ENCODE results near the gene ERGIC1. TPM values are rescaled to one million over a fixed set of nuclear protein-coding genes. Genes with fewer than 3 reads are reported as not detected.

The ERGIC1 gene
- total RNA-seq, 1 donor = 243 TPM

- no peak for DNase-seq (ENCODE audit: low read depth in 2 of 3, low spot score in 2 of 3)
Measured at GRCh38 chr5:172897481-172898217, 63.6 kb downstream of the ERGIC1 start.

GRCh38 chr5:172898218-172898842 lies 64.3 kb downstream of the ERGIC1 start:
- DNase-seq (ENCODE audit: low read depth in 2 of 3, low spot score in 2 of 3) = no peak

- no peak for DNase-seq (ENCODE audit: low read depth in 2 of 3, low spot score in 2 of 3)
Measured at GRCh38 chr5:172898843-172899369, 64.9 kb downstream of the ERGIC1 start.

- no peak for DNase-seq (ENCODE audit: low read depth in 2 of 3, low spot score in 2 of 3)
Measured at GRCh38 chr5:172899436-172899835, 65.4 kb downstream of the ERGIC1 start.

GRCh38 chr5:172901012-172901780 lies 67.1 kb downstream of the ERGIC1 start:
- DNase-seq (ENCODE audit: low read depth in 2 of 3, low spot score in 2 of 3) = peak in 2 of 3 donors; percentile 57 to 62

GRCh38 chr5:172901788-172902496 lies 67.9 kb downstream of the ERGIC1 start:
- no peak for DNase-seq (ENCODE audit: low read depth in 2 of 3, low spot score in 2 of 3)

- no peak for DNase-seq (ENCODE audit: low read depth in 2 of 3, low spot score in 2 of 3)
Measured at GRCh38 chr5:172902497-172903472, 68.7 kb downstream of the ERGIC1 start.

GRCh38 chr5:172903790-172904189 lies 69.7 kb downstream of the ERGIC1 start:
- peak in 1 of 3 donors; percentile 42 for DNase-seq (ENCODE audit: low read depth in 2 of 3, low spot score in 2 of 3)

- no peak for DNase-seq (ENCODE audit: low read depth in 2 of 3, low spot score in 2 of 3)
Measured at GRCh38 chr5:172904312-172904642, 70.2 kb downstream of the ERGIC1 start.

- peak in 1 of 3 donors; percentile 20 for DNase-seq (ENCODE audit: low read depth in 2 of 3, low spot score in 2 of 3)
Measured at GRCh38 chr5:172904643-172905345, 70.7 kb downstream of the ERGIC1 start.

GRCh38 chr5:172905346-172906140 lies 71.5 kb downstream of the ERGIC1 start:
- DNase-seq (ENCODE audit: low read depth in 2 of 3, low spot score in 2 of 3) = no peak

- DNase-seq (ENCODE audit: low read depth in 2 of 3, low spot score in 2 of 3) = no peak
Measured at GRCh38 chr5:172906436-172906835, 72.4 kb downstream of the ERGIC1 start.

GRCh38 chr5:172906888-172907287 lies 72.8 kb downstream of the ERGIC1 start:
- DNase-seq (ENCODE audit: low read depth in 2 of 3, low spot score in 2 of 3) = no peak

- DNase-seq (ENCODE audit: low read depth in 2 of 3, low spot score in 2 of 3) = no peak
Measured at GRCh38 chr5:172907657-172908056, 73.6 kb downstream of the ERGIC1 start.

- DNase-seq (ENCODE audit: low read depth in 2 of 3, low spot score in 2 of 3) = no peak
Measured at GRCh38 chr5:172908662-172909061, 74.6 kb downstream of the ERGIC1 start.

GRCh38 chr5:172909931-172910502 lies 76.0 kb downstream of the ERGIC1 start:
- no peak for DNase-seq (ENCODE audit: low read depth in 2 of 3, low spot score in 2 of 3)

GRCh38 chr5:172910828-172911627 lies 77.0 kb downstream of the ERGIC1 start:
- DNase-seq (ENCODE audit: low read depth in 2 of 3, low spot score in 2 of 3) = peak in 1 of 3 donors; percentile 32

Measured in hematopoietic multipotent progenitor cell (in vitro differentiated cells).